GM19467 (cell line): ENCODE measurements around the gene DPYSL3.

Experiments used
- ATAC-seq: cut with Tn5 transposase; IDR thresholded peaks from one replicate; pipeline ENCODE4 v1.9.1; 2021; ENCODE audit warnings: mild to moderate bottlenecking, moderate library complexity; ENCODE audit not compliant: unreplicated experiment

The DPYSL3 gene

DNA sequence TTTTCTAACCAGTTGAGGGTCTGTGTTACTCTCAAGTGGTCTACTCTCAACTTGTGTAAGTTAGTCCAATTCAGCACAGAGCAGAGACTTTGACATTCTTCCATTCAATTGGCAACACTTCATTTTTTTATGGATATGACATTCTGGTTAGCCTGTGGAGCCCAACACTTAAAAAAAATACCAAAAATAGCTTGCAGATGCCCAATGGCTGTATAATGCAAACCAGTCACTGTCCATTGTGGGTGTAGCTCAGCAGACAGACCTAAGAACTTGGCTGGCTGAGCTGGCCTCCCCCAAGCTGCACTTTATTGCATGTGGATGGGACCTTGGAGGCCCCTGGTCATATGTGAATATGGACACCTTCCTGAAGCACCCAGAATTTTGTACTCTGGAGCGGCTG, 103.2 kb downstream of the DPYSL3 start:
- no peak for ATAC-seq

DNA sequence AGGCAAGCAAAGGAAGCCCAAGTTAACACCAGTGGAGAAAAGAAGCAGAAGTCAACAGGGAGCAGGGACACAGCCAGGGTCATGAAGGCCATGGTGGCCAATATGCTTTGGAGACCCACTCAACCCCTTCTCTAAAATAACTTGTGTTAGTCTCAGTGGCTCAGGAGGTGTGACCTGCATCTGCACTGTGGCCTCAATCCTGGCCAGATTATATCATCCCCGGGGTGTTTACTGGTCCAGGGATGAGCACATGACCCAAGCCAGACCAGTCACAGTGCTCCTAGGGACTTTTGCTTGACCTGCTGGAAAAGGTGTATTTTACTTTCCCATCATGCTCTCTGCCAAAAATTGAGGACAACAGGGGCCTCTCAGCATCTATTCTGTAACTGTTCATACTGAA, 105.2 kb downstream of the DPYSL3 start:
- ATAC-seq, result peak; percentile 25

DNA sequence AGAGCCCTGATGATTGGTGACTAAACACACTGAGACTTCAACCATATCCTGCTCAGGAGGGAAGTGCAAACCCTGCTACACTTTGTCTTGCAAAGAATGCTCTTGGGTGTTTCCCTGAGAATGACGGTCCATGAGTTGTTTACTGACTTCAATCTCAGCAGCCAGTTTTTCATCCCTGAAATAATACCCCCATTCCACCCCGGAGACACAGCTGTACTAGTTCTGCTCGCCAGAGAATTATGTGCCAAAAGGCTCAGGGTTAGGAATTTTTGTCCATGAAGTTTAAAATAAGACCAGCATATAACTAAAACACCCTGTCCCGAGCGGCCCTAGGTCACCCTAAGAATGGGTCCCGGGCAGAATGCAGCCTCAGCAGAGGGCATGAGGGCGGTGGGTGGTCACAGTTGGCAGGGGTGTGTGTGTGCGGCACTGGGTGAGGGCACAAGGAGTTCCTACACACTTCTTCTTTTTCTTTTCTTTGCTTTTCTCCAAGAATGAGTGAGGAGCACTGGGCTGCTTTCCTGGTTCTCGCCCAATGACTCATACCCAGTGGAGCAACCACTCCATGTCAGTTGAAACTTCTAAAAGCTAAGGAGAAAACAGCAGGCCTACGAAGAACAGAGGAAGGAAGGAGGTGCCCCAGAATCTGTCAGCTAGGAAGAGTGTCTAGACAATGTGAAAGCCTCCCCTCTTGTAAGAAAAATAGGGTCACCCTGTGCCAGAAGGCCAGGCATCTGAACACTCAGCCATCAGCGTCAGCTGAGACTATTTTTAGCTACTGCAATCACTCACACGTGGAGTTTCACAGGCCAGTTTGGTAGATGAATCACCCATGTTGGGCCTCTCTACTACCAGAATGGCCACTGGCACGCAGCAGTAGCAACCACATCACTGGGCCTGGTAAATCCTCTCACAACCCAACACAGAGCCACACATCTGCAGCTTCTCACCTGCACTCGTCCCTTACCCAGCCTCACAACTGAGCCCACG, 105.9 kb downstream of the DPYSL3 start:
- peak; percentile 93 for ATAC-seq

DNA sequence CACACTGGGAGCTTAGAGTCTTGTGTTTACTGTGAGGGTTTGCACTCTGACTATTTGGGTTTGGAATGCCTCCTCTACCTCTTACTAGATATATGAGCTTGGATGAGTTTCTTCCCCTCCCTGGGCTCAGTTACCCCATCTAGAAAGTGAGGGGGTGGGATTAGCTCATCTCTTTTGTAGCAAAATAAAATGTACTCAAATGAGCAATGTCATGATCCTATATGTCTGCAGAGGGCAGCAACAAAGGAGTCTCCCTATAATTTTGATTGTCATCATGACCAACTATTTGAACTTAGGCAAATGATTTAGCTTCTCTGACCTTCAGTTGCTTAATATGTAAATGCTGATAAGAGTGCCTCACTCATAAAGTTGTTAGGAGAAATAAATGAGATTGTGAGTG, 109.0 kb downstream of the DPYSL3 start:
- no peak for ATAC-seq

DNA sequence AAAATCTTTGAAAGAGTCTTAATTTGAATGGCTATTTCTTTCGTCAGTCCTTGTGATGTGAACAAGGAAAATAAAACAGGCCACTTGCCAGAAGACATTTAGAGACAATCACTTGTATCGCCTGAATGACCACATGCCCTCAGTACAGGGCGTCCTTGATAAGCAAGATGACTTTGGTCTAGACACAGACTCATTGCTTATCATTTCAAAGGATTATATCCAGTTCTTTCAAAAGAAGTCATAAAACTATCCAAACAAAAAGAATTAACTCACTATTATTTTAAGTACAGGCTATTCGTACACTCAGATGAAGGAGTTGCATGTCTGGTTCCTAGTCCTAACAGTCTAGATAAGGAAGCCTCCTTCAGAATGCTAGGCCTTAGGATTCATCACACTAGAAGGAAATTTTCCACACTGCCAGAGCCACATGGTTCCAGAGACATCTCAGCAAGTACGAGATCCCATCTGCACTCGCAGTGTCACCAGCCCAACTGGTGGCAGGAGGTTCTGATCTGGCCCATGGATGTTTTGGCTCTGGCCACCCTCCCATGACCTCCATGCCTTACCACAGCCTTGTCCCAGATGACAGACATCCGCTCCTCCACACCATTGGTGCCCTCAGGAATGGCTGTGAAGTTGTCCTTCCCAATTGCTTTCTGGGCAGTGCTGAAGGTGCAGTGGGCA, 109.6 kb downstream of the DPYSL3 start:
- no peak for ATAC-seq

DNA sequence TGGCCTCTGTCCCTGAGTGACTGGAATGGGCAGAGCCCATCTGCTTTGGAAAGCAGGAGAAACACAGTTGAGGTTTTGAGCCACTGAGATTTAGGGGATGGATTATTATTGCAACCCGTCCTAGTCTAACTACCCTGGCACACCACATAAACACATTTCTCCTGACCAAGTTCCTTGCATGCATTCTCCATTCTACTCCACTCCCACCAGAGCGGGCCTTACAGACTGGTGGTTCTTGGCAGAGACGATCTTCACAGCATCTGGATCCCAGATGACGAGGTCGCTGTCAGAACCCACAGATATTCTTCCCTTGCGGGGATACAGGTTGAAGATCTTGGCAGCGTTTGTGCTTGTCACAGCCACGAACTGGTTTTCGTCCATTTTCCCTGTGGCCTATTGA, 111.0 kb downstream of the DPYSL3 start:
- no peak for ATAC-seq

DNA sequence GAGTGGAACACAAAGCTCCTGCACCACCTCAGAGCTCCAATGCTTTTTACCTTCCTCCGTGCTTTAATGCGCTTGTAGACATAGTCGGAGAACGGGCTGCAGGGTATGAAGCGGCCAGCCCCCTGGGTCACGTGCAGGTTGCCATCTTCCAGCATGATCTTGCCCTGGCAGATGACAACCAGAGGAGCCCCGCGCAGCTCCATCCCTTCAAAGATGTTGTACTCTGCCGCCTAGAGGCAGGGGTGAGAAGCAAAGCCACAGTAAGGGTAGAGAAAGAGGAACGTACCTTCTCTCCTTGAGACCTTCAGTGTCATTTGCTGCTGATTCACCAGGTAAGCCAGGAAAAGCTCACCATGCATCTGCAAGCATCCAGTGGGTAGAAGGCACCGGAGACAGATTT, 112.3 kb downstream of the DPYSL3 start:
- ATAC-seq, result no peak

DNA sequence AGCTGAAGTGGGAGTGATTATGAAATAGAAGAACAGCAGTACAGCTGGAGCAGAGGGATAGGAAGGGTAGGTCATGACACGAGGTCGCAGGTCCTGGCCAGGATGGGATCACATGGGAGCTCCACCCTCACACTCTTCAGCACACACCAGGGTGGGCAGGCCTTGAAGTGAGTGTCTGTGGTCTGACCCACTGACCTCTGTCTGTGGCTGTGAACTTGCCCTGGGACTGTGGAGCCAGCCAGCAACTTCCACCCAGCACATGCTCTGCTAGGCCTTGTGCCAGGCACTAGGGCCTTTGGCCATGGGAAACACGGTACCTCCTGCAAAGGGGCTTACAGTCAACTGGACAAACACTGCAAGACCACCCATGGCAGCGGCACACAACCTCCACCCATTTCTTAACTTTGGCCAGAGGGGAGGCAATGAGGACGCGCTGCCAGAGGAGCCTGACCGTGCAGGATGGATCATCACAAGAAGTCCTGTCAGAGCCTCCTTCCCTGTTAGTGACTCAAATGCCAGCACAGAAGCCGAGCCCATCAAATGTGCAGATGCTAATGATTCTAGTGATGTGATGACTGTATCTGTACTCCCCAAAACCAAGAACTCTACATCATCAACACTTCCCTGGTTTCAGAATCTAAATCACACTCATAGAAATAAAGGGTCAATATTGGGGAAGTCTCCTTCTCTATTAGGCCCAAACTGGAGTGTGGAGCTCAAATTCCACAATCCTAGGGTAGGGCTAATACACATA, 113.6 kb downstream of the DPYSL3 start:
- ATAC-seq, result no peak

DNA sequence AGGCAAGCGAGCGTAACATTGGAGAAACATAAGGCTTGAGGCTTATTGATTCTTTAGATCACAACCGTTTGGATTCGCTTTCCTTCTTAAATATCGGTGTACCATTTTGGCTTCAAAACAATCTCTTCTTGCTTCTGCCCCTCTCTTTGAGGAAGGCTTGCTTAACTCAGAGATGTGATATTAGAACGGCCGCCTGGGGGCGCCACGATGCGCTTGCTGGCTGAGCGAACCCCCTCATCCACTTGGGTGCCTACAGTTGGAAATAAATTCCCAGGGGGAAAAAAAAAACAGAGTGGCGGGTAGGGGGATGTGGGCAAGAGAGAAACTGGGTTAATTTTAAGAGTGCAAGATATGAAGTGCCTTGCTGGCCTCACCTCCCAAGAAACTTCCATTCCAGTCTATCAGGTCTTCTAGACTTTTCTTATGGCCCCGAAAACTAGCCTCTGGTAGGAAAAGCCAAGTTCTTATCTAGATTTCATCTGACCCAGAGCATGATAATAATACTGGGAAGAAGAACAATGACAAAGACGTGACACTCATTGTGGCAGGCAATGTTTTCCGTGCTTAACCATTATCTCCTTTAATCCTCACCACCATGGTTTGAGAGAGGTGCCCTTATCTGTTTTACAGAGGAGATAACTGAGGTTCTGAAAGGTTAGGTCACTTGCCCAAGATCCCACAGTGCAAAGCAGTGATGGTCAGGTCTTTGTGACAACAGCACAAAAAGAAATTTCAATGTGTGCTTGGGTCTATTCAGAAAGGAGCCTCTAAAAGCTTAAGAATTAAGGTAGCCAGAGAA, 115.8 kb downstream of the DPYSL3 start:
- ATAC-seq, result no peak

DNA sequence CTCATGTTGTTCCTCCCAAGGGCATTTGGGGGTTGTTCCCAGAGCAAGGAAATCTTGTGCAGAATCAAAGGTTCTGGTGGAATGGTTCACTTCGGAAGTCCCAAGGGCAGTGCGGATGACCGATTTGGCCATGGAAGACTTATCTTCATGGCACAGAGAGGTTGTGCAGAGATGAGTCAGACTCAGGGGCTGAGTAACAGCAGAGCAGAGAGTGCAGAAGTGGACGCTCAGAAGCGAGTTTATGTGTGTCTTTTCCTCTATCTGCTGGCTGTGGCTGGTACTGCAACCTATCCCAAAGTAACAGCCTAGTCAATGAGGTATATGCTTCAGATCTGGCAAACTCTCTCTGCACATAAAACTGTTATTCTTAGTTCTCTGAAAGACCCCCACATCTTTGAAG, 118.1 kb downstream of the DPYSL3 start:
- peak; percentile 94 for ATAC-seq

DNA sequence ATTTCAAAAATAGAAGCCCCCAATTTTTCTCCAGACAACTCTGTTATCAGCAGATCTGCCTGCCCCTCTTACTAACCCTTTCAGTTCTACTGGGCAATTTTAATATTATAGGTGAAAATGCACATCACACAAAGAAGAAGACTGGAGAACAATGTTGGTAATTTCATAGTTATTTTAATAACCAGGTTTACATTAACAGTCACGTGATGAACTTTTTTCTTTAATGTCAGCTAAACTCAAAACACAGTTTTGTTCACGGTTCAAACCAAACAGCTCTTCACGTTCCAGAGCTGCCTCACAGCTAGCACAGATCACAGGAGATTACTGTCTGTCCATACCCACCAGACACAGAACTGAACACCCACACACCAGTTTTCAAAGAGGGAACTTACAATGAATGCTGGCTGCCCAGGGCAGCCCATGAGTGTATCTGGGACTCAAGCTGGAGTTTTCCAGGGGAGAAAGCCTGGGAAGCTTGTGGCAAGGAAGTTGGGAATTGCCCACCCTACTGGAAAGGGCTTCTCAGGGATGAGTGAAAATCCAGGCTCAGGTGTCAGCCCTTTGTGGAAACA, 119.1 kb downstream of the DPYSL3 start:
- ATAC-seq, result no peak

DNA sequence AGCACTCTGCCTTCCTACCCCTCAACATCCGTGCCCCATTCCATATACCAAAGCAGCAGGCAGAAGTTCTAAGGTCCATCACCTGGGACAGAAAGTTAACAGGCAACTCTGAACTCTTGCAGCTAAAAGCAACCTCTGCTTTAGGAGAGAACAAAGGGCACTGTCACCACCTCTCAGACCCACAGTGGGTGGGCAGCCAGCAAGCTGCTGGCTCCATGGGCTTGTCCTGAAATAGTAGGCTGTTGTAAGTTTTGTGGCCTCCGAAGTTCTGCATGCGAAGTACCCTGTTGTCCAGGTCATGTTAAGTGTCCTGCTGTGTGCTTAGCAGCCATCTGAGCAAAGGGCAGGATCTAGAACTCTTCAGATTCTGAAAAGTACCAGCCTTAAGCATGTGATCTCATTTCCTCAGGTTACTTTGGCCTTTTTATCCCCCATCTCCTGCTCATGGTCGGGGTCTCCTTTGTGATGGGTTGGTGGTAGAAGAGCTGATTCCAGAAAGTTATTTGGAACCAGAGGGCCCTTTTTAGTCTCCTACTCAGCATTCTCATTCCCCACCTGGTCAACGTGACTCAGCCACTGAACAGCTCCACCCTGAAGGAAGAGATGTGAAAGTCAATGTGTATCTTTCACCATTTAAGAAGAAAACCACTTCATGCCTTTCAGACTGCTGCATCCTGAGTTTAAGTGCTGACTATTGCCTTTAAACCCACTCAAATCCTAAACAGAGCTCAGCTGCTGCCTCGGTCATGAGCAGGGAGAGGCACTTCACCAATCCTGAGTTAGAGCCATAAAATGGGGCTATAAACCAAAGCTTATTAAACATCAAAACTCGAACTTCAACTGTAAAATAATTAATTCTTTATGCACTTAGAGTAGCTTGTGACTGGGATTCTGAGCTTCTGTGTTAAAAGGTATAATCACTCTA, 121.4 kb downstream of the DPYSL3 start:
- ATAC-seq, result no peak

DNA sequence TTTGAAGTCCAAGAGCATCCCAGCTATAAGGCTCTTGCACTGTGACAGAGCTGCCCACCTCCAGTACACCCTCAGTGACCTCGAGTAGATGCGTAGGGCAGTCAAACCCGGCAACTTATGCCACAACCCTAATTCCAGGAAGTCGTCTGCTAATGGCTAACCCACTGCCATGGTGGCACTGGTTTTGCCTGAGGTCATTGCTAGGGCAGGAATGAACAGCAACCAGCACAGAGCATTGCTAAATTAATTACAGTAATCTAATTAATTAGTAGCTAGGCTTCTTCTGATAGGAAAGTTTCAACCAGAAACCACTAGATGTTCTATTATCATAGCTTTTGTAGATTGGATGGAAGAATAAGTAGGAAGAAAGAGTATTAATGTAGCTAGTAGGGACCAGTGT, 122.8 kb downstream of the DPYSL3 start:
- no peak for ATAC-seq

DNA sequence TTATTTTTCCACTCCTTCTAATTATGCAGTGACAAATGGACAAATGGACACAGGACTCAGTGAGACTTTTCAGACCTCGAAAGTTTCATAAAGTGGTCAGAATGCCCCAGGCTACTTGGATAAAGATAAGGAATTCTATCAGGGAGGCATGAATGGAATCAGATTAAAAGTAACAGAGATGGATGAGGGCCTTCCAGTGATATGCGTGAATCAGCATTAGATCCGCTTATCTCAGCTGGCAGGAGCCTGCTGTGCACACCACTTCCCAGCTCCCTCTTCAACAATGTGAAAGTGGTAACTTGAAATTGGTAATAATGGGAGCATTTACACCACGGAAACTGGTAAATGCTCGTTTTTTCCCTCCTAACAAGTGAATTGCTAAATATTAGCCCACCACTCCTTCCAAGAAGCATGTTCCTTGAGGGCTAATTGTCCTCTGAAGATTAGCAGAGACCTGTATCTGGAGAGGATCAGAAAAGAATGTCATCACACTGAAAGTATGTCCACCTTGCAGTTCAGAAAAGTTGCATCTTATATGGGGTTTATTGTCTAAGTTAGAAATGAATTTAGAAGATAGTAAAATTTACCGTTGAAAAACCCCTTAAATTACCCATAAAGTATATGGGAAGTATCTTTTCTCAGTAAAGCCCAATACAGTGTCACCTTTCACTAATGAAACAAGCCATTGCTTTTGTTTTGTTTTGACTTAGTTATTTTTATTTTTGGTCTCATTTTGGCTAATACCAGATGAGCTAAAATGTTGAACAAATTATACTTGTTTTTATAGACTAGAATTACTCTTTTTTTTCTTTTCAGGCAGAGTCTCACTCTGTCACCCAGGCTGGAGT, 125.3 kb downstream of the DPYSL3 start:
- ATAC-seq, result no peak

DNA sequence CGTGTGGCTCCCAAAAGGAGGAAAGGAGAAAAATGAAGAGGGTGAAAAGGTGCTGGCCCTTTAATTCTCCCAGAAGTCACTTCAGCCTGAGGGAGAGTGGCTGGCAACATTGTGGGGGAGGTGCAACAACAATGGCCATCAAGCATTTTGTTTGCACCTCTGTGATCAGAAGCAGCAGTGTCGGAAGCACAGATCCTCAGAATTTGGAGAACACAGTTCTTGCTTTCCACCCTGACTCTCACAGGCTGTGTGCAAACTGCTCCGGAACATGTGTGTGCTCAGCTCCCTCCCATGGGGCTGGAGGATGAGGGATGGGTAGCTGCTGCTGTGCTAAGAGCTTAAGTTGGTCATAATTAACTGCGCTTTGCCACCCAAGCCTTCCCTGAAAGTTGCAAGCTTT, 127.1 kb downstream of the DPYSL3 start:
- no peak for ATAC-seq

DNA sequence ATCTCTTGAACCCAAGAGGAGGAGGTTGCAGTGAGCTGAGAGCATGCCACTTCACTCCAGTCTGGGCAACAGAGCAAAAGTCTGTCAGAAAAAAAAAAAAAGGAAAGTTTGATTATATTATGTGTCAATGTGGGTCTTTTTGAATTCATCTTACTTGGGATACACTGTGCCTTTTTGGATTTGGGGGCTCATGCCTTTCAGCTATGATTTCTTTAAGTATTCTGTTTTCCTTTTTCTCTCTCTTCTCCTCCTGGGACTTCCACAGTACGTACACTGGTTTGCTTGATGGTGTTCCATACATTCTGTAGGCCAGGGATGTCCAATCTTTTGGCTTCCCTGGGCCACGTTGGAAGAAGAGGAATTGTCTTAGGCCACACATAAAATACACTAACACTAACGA, 128.3 kb downstream of the DPYSL3 start:
- no peak for ATAC-seq

DNA sequence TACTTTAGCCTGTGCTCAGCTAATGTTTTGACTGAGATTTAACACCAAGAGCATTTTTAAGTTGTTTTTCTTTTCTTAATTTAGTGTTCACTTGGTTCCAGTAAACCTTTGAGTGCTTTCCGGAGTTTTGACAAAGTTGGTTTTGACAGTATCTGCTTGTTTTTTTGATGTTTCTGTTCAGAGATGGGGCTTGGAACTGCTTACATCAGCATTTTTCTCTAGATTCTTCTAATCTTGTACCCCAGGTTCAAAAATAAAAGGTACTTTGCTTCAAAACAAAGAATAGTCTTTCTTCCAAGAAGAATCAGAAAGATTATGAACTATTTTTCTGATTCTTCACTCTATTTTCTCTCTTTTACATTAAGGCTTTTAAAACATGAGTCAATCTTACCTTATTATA, 132.2 kb downstream of the DPYSL3 start:
- no peak for ATAC-seq

DNA sequence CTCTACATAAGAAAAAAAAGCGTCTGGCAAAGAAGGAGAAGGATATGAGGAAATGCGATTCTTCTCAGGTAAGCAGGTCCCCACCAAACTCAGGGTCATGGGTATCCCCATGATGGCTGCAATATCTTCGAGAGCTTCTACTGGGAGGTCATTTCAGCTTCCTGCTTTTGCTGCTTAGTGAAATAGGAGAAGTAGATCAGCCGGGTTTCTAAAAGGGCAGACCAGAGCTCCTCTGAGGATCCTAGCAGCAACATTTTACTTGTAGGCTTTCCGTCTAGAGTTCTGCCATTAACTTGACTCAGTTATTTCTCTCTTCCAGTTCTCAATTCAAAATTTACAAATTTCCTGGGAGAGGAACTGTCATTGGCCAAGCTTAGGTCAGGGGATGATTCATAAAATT, 134.7 kb downstream of the DPYSL3 start:
- no peak for ATAC-seq
